Measurements from ENCODE around the gene SIL1. TPM values are rescaled to one million over a fixed set of nuclear protein-coding genes. Genes with fewer than 3 reads are reported as not detected.

The SIL1 gene
- total and polyA plus RNA-seq, 2 of the 4 experiments (the other 2 are of a cell fraction), result 56.1 to 66.0 TPM

DNA sequence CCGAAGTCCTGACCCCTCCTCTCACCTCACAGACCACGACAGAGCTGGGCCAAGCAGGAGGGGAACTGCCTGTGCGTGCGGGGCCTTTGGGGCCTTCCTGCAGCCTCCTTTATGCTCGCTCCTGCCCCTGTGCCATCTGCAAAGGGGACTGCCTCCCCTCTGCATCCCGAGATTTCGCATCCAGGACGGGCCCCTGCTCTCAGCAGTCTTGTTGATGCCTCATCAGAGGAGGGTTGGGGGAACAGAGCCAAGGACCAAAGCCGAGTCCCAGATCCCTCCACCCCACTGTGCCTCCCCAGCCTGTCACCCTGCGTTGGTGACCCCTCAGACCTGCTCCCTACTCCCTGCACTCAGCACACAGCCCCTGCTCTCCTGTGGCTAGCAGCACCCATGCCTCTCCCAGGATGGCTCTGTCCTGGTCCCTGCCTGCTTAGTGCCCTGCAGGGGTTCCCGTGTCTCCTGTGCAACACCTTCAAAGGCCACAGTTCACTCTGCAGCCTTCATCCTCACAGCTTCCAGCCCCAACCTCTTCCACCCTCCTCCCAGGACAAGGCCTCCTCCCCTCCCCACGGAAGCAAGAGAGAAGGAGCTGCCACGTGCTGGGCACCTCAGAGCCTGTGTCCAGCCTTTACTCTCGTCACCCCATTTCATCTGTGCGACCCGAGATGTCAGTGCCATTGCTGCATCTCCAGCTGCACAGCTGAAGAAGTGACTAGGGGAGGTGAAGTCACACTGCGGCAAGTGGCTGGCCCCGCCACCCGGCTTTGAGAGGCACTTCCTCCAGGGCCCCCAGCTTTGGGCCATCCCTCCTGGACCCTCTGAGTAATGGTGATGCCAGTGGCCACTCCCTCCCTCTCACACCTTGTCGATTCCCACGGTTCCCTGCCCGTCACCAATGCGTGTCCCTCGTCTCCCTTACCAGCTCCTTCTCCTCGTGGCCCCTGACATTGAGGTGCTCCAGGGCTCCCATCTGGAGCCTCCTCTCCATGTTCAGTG is 260.5 kb downstream of the SIL1 start:
- POLR2A ChIA-PET (ENCODE audit: unreplicated experiment), result no interaction called here
- Histone ChIP-seq H2BK20ac (ENCODE audit: low read depth, low read length) (no peak overlapping the region), H3K27ac (ENCODE audit: insufficient read depth, low read length) (no peak overlapping the region), H2AK9ac (replicated peaks; ENCODE audit: low read depth, low read length, poor library complexity) (no peak overlapping the region), H3K9ac (ENCODE audit: low read depth, low read length) (no peak overlapping the region), H2BK15ac (ENCODE audit: low read depth, low read length) (no peak overlapping the region), H4K5ac (ENCODE audit: low read depth, low read length) (no peak overlapping the region), H3K36me3 (ENCODE audit: control insufficient read depth, insufficient read depth, low read length) (peaks cover 37% of the 10 kb centered on the region), H3K4me2 (ENCODE audit: low read depth, low read length) (no peak overlapping the region), H3K79me1 (ENCODE audit: low read depth in 1 of 2, low read length in 2 of 2) (peaks cover 0 to 9% of the 10 kb centered on the region in 2 experiments; a peak in 2 of 4 replicates), H2AK5ac (ENCODE audit: low read depth, low read length) (no peak overlapping the region), H3K4me1 (ENCODE audit: control insufficient read depth, insufficient read depth, low read length) (no peaks in the 10 kb centered on the region), H4K91ac (ENCODE audit: insufficient read depth, low read depth, low read length) (no peak overlapping the region), H3K4me3 (ENCODE audit: insufficient read depth, low read depth, low read length) (no peak overlapping the region), H3K23ac (ENCODE audit: low read depth, low read length) (no peak overlapping the region), H3K4ac (ENCODE audit: low read depth, low read length) (no peak overlapping the region), H3K27me3 (ENCODE audit: control insufficient read depth, insufficient read depth, low read length) (no peaks in the 10 kb centered on the region), H2AFZ (replicated peaks; ENCODE audit: low read length, poor library complexity) (no peak overlapping the region), H3K18ac (ENCODE audit: low read depth, low read length) (no peak overlapping the region), H4K20me1 (ENCODE audit: insufficient read depth, low read length) (peaks cover 3% of the 10 kb centered on the region; the same call in 1 of the 2 replicates), H3K14ac (replicated peaks; ENCODE audit: low read depth, low read length) (no peak overlapping the region), H3K56ac (ENCODE audit: extremely low read depth, insufficient read depth, low read length) (no peak overlapping the region), H4K8ac (ENCODE audit: low read depth in 2 of 2, low read length in 2 of 2) (no peak overlapping the region), H3K9me1 (ENCODE audit: insufficient read depth, low read length) (0 out of 2 replicates have a peak, but pooled peaks cover 8% of the 10 kb centered on the region), H2BK120ac (ENCODE audit: low read depth, low read length) (no peak overlapping the region), H3K9me3 (ENCODE audit: control insufficient read depth, insufficient read depth, low read length) (no peaks in the 10 kb centered on the region), H2BK5ac (ENCODE audit: low read depth, low read length, poor library complexity, severe bottlenecking) (no peak overlapping the region)
- dilution Hi-C loops (cut with HindIII; ENCODE audit: low sequenced_read_pairs, unreplicated experiment) (no loop called here), intact Hi-C loops (cut with micrococcal nuclease) (no loop called here), in situ Hi-C loops (cut with MboI; ENCODE audit: low sequenced_read_pairs) (no loop called here)
- 84% methylated on average over 13 of the region's 25 CpGs; no CpG with 5 or more reads in 1 of the 2 experiments for WGBS, 2 experiments (ENCODE audit: extremely low coverage in 2 of 2, insufficient read length in 1 of 2)
- TF ChIP-seq CHD1 (IDR thresholded peaks at IDR 0.05; ENCODE audit: low read depth, low read length), result no peak
- TF ChIP-seq RCOR1 (IDR thresholded peaks at IDR 0.05; ENCODE audit: insufficient replicate concordance, low read length), result no peak
- TF ChIP-seq NFE2L2 (IDR thresholded peaks at IDR 0.05; ENCODE audit: low read depth, low read length), result no peak
- TF ChIP-seq, protein P1, sequence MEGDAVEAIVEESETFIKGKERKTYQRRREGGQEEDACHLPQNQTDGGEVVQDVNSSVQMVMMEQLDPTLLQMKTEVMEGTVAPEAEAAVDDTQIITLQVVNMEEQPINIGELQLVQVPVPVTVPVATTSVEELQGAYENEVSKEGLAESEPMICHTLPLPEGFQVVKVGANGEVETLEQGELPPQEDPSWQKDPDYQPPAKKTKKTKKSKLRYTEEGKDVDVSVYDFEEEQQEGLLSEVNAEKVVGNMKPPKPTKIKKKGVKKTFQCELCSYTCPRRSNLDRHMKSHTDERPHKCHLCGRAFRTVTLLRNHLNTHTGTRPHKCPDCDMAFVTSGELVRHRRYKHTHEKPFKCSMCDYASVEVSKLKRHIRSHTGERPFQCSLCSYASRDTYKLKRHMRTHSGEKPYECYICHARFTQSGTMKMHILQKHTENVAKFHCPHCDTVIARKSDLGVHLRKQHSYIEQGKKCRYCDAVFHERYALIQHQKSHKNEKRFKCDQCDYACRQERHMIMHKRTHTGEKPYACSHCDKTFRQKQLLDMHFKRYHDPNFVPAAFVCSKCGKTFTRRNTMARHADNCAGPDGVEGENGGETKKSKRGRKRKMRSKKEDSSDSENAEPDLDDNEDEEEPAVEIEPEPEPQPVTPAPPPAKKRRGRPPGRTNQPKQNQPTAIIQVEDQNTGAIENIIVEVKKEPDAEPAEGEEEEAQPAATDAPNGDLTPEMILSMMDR (conservative IDR thresholded peaks at IDR 0.05; ENCODE audit: low read depth, low read length), result no peak
- no peak for TF ChIP-seq FOS (IDR thresholded peaks at IDR 0.05; ENCODE audit: low read depth, low read length)
- TF ChIP-seq BHLHE40 (IDR thresholded peaks at IDR 0.05; ENCODE audit: low read depth, low read length), result no peak
- no peak for TF ChIP-seq MXI1 (IDR thresholded peaks at IDR 0.05; ENCODE audit: borderline replicate concordance, low read depth, low read length)
- no peak; the same call in 1 of the 2 replicates for TF ChIP-seq POLR2A (IDR thresholded peaks at IDR 0.05; ENCODE audit: low read depth, low read length)
- TF ChIP-seq CEBPB (IDR thresholded peaks at IDR 0.05; ENCODE audit: low read depth, low read length), result no peak
- TF ChIP-seq, protein P2, sequence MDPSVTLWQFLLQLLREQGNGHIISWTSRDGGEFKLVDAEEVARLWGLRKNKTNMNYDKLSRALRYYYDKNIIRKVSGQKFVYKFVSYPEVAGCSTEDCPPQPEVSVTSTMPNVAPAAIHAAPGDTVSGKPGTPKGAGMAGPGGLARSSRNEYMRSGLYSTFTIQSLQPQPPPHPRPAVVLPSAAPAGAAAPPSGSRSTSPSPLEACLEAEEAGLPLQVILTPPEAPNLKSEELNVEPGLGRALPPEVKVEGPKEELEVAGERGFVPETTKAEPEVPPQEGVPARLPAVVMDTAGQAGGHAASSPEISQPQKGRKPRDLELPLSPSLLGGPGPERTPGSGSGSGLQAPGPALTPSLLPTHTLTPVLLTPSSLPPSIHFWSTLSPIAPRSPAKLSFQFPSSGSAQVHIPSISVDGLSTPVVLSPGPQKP (IDR thresholded peaks at IDR 0.05; ENCODE audit: borderline replicate concordance, low read depth, low read length), result no peak
- TF ChIP-seq RAD21 (IDR thresholded peaks at IDR 0.05; ENCODE audit: low read length), result no peak
- TF ChIP-seq, protein P3, sequence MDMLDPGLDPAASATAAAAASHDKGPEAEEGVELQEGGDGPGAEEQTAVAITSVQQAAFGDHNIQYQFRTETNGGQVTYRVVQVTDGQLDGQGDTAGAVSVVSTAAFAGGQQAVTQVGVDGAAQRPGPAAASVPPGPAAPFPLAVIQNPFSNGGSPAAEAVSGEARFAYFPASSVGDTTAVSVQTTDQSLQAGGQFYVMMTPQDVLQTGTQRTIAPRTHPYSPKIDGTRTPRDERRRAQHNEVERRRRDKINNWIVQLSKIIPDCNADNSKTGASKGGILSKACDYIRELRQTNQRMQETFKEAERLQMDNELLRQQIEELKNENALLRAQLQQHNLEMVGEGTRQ (IDR thresholded peaks at IDR 0.05; ENCODE audit: low read depth, low read length), result no peak
- no peak for TF ChIP-seq MAFK (IDR thresholded peaks at IDR 0.05; ENCODE audit: low read depth, low read length)
- no TSS peak for BruUV-seq (replicated peaks)
- CTCF ChIA-PET, result interaction anchor here (0.7 kb wide), 1 partner anchor 15 kb away, joined by 3 read pairs; no protein-coding TSS in a partner anchor
- DNase-seq (no peak), ATAC-seq (ENCODE audit: low read depth) (no peak)
